Measurements from ENCODE around the gene MRPL51.

Gene MRPL51

GRCh38 chr12:6530576-6531260, 37.7 kb upstream of the MRPL51 start:
- DNase-seq (ENCODE audit: low read depth) = no peak
- TF ChIP-seq CTCF (conservative IDR thresholded peaks at IDR 0.05; ENCODE audit: control insufficient read depth, insufficient read depth, low read depth, low read length) = no peak
- no peak overlapping the region for H3K4me3 ChIP-seq (ENCODE audit: control insufficient read depth, low read depth, low read length)

GRCh38 chr12:6529291-6529737, 36.3 kb upstream of the MRPL51 start:
- no peak for DNase-seq (ENCODE audit: low read depth)
- H3K4me3 ChIP-seq (ENCODE audit: control insufficient read depth, low read depth, low read length) = no peak overlapping the region
- TF ChIP-seq CTCF (conservative IDR thresholded peaks at IDR 0.05; ENCODE audit: control insufficient read depth, insufficient read depth, low read depth, low read length) = no peak

- no peak for DNase-seq (ENCODE audit: low read depth)
- H3K4me3 ChIP-seq (ENCODE audit: control insufficient read depth, low read depth, low read length) = no peak overlapping the region
- no peak for TF ChIP-seq CTCF (conservative IDR thresholded peaks at IDR 0.05; ENCODE audit: control insufficient read depth, insufficient read depth, low read depth, low read length)
Observed at GRCh38 chr12:6528539-6529235, 35.6 kb upstream of the MRPL51 start.

GRCh38 chr12:6527711-6528110, 34.6 kb upstream of the MRPL51 start:
- no peak for DNase-seq (ENCODE audit: low read depth)
- no peak overlapping the region for H3K4me3 ChIP-seq (ENCODE audit: control insufficient read depth, low read depth, low read length)
- no peak for TF ChIP-seq CTCF (conservative IDR thresholded peaks at IDR 0.05; ENCODE audit: control insufficient read depth, insufficient read depth, low read depth, low read length)

GRCh38 chr12:6526766-6527525, 33.9 kb upstream of the MRPL51 start:
- no peak overlapping the region for H3K4me3 ChIP-seq (ENCODE audit: control insufficient read depth, low read depth, low read length)
- no peak for DNase-seq (ENCODE audit: low read depth)
- no peak for TF ChIP-seq CTCF (conservative IDR thresholded peaks at IDR 0.05; ENCODE audit: control insufficient read depth, insufficient read depth, low read depth, low read length)

GRCh38 chr12:6526201-6526600, 33.1 kb upstream of the MRPL51 start:
- DNase-seq (ENCODE audit: low read depth) = no peak
- H3K4me3 ChIP-seq (ENCODE audit: control insufficient read depth, low read depth, low read length) = no peak overlapping the region
- no peak for TF ChIP-seq CTCF (conservative IDR thresholded peaks at IDR 0.05; ENCODE audit: control insufficient read depth, insufficient read depth, low read depth, low read length)

Data from fibroblast of mammary gland (primary cell).